ENCODE measurements around the gene PDE4B. TPM values are rescaled to one million over a fixed set of nuclear protein-coding genes. Genes with fewer than 3 reads are reported as not detected.
"Not testable (repeated sequence)": the region's sequence is repeated elsewhere in the genome, so short reads cannot be mapped to it uniquely, and the experiment has no call there.

Gene PDE4B
- total RNA-seq, 1 donor from 2014 or later: 7.6 TPM

DNA sequence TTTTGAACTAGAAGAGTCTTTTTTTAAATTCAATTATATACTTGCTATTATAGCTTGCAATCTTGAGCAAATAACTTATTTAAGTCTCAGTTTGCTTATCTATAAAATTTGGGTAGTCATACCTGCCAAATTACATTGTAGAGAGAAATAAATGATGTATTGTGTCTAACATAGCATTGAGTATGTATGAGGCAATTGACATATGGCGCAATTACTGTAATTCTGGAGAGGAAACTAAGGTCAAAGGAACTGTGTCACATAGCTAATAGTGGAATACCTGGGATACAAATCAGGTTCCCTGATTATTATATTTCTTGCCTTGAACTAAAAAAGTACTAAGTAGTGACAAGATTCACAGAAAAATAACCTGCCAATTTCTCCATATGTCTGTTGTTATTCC lies 302.5 kb downstream of the PDE4B start:
- no peaks in the 10 kb centered on the region for H3K79me2 ChIP-seq (ENCODE audit: insufficient read depth, low read length)
- no peak overlapping the region for H3K4me2 ChIP-seq (ENCODE audit: low read length)
- no peak for FAIRE-seq
- no peaks in the 10 kb centered on the region for H4K20me1 ChIP-seq (ENCODE audit: insufficient read depth, low read length)
- H2AFZ ChIP-seq (ENCODE audit: low read depth, low read length): no peak overlapping the region
- H3K27me3 Mint-ChIP-seq (ENCODE audit: low read depth, unreplicated experiment): no peaks in the 10 kb centered on the region
- no peaks in the 10 kb centered on the region for H3K27me3 ChIP-seq (ENCODE audit: insufficient read depth, low read length)
- no peak overlapping the region for H3K4me3 Mint-ChIP-seq (ENCODE audit: unreplicated experiment)
- no peaks in the 10 kb centered on the region for H3K4me1 ChIP-seq (ENCODE audit: insufficient read depth, low read length)
- no peak overlapping the region for H3K27ac ChIP-seq (ENCODE audit: low read depth, low read length)
- peaks cover 2% of the 10 kb centered on the region for H3K36me3 Mint-ChIP-seq (ENCODE audit: low read depth, unreplicated experiment)
- no peak for TF ChIP-seq EZH2 (IDR thresholded peaks at IDR 0.05; ENCODE audit: insufficient read depth, low read length)
- H3K9me3 Mint-ChIP-seq (ENCODE audit: unreplicated experiment): peaks cover 2% of the 10 kb centered on the region
- H3K4me1 Mint-ChIP-seq (ENCODE audit: low read depth, unreplicated experiment): no peaks in the 10 kb centered on the region
- no peak overlapping the region for H3K4me3 ChIP-seq (ENCODE audit: insufficient read depth, low read depth, low read length)
- no peak overlapping the region for H3K27ac Mint-ChIP-seq (ENCODE audit: unreplicated experiment)
- no peaks in the 10 kb centered on the region for H3K36me3 ChIP-seq (ENCODE audit: insufficient read depth, low read length)
- no peak for DNase-seq (ENCODE audit: low read depth)
- no peak overlapping the region for H3K9ac ChIP-seq (ENCODE audit: low read length)
- H3K9me3 ChIP-seq (ENCODE audit: insufficient read depth, low read depth, low read length): no peaks in the 10 kb centered on the region

DNA sequence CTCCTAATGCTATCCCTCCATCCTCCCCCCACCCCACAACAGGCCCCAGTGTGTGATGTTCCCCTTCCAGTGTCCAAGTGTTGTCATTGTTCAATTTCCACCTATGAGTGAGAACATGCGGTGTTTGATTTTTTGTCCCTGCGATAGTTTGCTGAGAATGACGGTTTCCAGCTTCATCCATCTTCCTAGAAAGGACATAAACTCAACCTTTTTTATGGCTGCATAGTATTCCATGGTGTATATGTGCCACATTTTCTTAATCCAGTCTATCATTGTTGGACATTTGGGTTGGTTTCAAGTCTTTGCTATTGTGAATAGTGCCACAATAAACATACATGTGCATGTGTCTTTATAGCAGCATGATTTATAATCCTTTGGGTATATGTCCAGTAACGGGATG lies 308.3 kb downstream of the PDE4B start:
- not testable (repeated sequence) for H3K27ac Mint-ChIP-seq (ENCODE audit: unreplicated experiment); H3K4me3 ChIP-seq (ENCODE audit: insufficient read depth, low read depth, low read length); H3K9ac ChIP-seq (ENCODE audit: low read length); H3K27me3 Mint-ChIP-seq (ENCODE audit: low read depth, unreplicated experiment); H2AFZ ChIP-seq (ENCODE audit: low read depth, low read length); H3K4me2 ChIP-seq (ENCODE audit: low read length); H3K9me3 Mint-ChIP-seq (ENCODE audit: unreplicated experiment); H3K27ac ChIP-seq (ENCODE audit: low read depth, low read length); DNase-seq (ENCODE audit: low read depth); H3K79me2 ChIP-seq (ENCODE audit: insufficient read depth, low read length); H4K20me1 ChIP-seq (ENCODE audit: insufficient read depth, low read length); H3K36me3 Mint-ChIP-seq (ENCODE audit: low read depth, unreplicated experiment); H3K4me1 ChIP-seq (ENCODE audit: insufficient read depth, low read length); H3K4me3 Mint-ChIP-seq (ENCODE audit: unreplicated experiment); H3K36me3 ChIP-seq (ENCODE audit: insufficient read depth, low read length); H3K27me3 ChIP-seq (ENCODE audit: insufficient read depth, low read length); H3K4me1 Mint-ChIP-seq (ENCODE audit: low read depth, unreplicated experiment); FAIRE-seq; H3K9me3 ChIP-seq (ENCODE audit: insufficient read depth, low read depth, low read length)

DNA sequence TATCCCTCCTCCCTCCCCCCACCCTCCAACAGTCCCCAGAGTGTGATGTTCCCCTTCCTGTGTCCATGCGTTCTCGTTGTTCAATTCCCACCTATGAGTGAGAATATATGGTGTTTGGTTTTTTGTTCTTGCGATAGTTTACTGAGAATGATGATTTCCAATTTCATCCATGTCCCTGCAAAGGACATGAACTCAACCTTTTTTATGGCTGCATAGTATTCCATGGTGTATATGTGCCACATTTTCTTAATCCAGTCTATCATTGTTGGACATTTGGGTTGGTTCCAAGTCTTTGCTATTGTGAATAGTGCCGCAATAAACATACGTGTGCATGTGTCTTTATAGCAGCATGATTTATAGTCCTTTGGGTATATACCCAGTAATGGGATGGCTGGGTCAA lies 311.4 kb downstream of the PDE4B start:
- H3K36me3 ChIP-seq (ENCODE audit: insufficient read depth, low read length); H3K79me2 ChIP-seq (ENCODE audit: insufficient read depth, low read length); H3K4me1 Mint-ChIP-seq (ENCODE audit: low read depth, unreplicated experiment); H3K9ac ChIP-seq (ENCODE audit: low read length); H3K9me3 Mint-ChIP-seq (ENCODE audit: unreplicated experiment); H3K27me3 Mint-ChIP-seq (ENCODE audit: low read depth, unreplicated experiment); H3K4me1 ChIP-seq (ENCODE audit: insufficient read depth, low read length); H3K4me2 ChIP-seq (ENCODE audit: low read length); H3K4me3 ChIP-seq (ENCODE audit: insufficient read depth, low read depth, low read length); H3K4me3 Mint-ChIP-seq (ENCODE audit: unreplicated experiment); H3K9me3 ChIP-seq (ENCODE audit: insufficient read depth, low read depth, low read length); H3K27ac ChIP-seq (ENCODE audit: low read depth, low read length); H4K20me1 ChIP-seq (ENCODE audit: insufficient read depth, low read length); H2AFZ ChIP-seq (ENCODE audit: low read depth, low read length); H3K36me3 Mint-ChIP-seq (ENCODE audit: low read depth, unreplicated experiment); H3K27me3 ChIP-seq (ENCODE audit: insufficient read depth, low read length); DNase-seq (ENCODE audit: low read depth); H3K27ac Mint-ChIP-seq (ENCODE audit: unreplicated experiment); FAIRE-seq: not testable (repeated sequence)

DNA sequence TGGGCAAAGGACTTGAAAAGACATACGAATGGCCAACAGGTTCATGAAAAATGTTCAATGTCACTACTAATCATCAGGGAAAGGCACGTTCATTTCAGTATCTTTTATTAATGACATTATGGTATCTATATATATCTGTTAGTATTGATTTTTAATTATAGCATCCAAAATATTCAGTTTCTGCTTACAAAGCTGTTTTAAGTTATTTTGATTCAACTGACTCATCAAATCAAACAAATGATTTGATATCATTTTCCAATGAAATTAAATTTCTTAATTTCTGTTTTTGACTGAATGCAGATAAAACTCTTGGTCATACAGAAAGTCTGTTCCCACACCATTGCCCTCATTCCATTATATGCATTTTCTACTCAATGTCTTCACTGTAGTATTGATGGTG lies 315.9 kb downstream of the PDE4B start:
- Mint-ChIP-seq H3K27ac (ENCODE audit: unreplicated experiment) (no peak overlapping the region), H3K9me3 (ENCODE audit: unreplicated experiment) (no peaks in the 10 kb centered on the region), H3K27me3 (ENCODE audit: low read depth, unreplicated experiment) (no peaks in the 10 kb centered on the region), H3K4me3 (ENCODE audit: unreplicated experiment) (no peak overlapping the region), H3K4me1 (ENCODE audit: low read depth, unreplicated experiment) (no peaks in the 10 kb centered on the region), H3K36me3 (ENCODE audit: low read depth, unreplicated experiment) (no peaks in the 10 kb centered on the region)
- H3K27me3 ChIP-seq (ENCODE audit: insufficient read depth, low read length): no peaks in the 10 kb centered on the region
- no peaks in the 10 kb centered on the region for H3K79me2 ChIP-seq (ENCODE audit: insufficient read depth, low read length)
- no peak for TF ChIP-seq EZH2 (IDR thresholded peaks at IDR 0.05; ENCODE audit: insufficient read depth, low read length)
- no peak for DNase-seq (ENCODE audit: low read depth)
- H4K20me1 ChIP-seq (ENCODE audit: insufficient read depth, low read length): no peaks in the 10 kb centered on the region
- H3K36me3 ChIP-seq (ENCODE audit: insufficient read depth, low read length): no peaks in the 10 kb centered on the region
- no peaks in the 10 kb centered on the region for H3K9me3 ChIP-seq (ENCODE audit: insufficient read depth, low read depth, low read length)
- FAIRE-seq: no peak
- H3K9ac ChIP-seq (ENCODE audit: low read length): no peak overlapping the region
- H3K27ac ChIP-seq (ENCODE audit: low read depth, low read length): no peak overlapping the region
- H3K4me1 ChIP-seq (ENCODE audit: insufficient read depth, low read length): no peaks in the 10 kb centered on the region
- no peak overlapping the region for H3K4me2 ChIP-seq (ENCODE audit: low read length)
- H2AFZ ChIP-seq (ENCODE audit: low read depth, low read length): no peak overlapping the region
- H3K4me3 ChIP-seq (ENCODE audit: insufficient read depth, low read depth, low read length): no peak overlapping the region
